Dendritic cell treated with granulocyte-macrophage colony-stimulating factor and Interleukin-4, amounts not matched to agents 40 ng/mL and 50 ng/mL, for 4 days (primary cell): ENCODE results near the gene SERPINA3.
"Not testable (repeated sequence)": the region's sequence is repeated elsewhere in the genome, so short reads cannot be mapped to it uniquely, and the experiment has no call there.

Experiments
- H3K27ac Mint-ChIP-seq: one replicate; pipeline ENCODE4 v1.8.0; 2022; ENCODE audit warnings: mild to moderate bottlenecking, mixed read lengths
- H3K27me3 Mint-ChIP-seq: one replicate; pipeline ENCODE4 v1.8.0; 2022; ENCODE audit warnings: mild to moderate bottlenecking, mixed read lengths
- H3K36me3 Mint-ChIP-seq: one replicate; pipeline ENCODE4 v1.8.0; 2022; ENCODE audit warnings: low read depth, mixed read lengths
- H3K4me1 Mint-ChIP-seq: one replicate; pipeline ENCODE4 v1.8.0; 2022; ENCODE audit warnings: low read depth, mixed read lengths
- H3K4me3 Mint-ChIP-seq: one replicate; pipeline ENCODE4 v1.8.0; 2022; ENCODE audit warnings: mild to moderate bottlenecking, moderate library complexity, mixed read lengths
- H3K9me3 Mint-ChIP-seq: one replicate; pipeline ENCODE4 v1.8.0; 2022; ENCODE audit warnings: mixed read lengths
- intact Hi-C: fragments of 100-400 bp; cut with micrococcal nuclease; formaldehyde crosslinking; loops from one replicate; pipeline ENCODE4 v1.15.0; 2022

The SERPINA3 gene

DNA sequence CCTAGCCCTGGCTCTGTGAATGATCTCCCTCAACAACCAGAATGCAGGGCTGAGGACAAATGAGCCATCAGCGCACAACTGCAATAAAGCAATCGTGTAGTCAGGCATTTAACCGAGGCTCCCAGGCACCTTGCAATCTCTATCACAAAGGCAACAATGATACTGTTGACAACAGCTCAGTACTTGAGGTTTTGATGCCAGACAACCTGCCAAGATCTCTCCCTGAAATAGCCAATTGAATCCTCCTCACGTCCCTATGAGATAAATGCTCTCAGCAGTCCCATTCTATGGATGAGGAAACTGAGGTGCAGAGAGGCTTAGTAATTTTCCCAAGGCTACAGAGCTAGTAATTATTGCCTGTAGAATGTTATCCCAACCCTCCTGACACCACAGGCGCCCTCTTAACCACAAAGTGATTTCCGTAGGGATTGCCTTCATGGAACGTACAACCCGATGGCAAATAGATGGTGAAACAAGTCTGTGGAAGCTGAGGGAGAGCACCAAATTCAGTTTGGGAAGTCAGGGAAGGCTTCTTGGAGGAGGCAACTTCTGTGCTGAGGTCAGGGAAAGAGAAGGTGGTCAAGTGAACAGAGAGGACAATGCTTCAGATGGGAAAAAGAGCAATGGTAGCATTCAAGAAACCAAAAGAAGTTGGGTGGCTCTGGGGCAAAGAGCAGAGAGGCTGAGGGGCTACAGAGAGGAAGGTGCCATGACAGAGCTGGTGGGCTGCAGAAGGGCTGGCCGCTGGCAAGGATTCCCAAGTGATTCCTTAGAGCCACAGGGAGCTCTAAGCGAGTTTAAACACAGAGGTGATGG, 12.6 kb downstream of the SERPINA3 start:
- Mint-ChIP-seq H3K36me3 (no peaks in the 10 kb centered on the region), H3K4me3 (no peak overlapping the region), H3K27me3 (peaks cover 11% of the 10 kb centered on the region), H3K4me1 (no peaks in the 10 kb centered on the region), H3K9me3 (peaks cover 9% of the 10 kb centered on the region), H3K27ac (no peak overlapping the region)
- intact Hi-C loops, result no loop called here

DNA sequence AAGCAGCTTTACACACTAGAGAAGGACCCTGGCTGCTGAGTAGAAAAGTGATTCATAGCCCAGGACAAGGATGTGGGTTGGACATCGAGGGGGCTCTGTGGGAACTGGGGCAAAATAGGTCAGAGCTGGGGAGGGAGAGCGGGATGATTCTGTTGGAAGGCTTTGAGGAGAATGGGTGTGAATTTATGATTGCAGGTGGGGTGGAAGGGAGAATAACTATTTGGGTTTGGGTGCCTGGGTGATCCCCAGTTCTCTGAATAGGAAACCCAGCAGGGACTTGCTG, 13.1 kb downstream of the SERPINA3 start:
- Mint-ChIP-seq H3K36me3 (no peaks in the 10 kb centered on the region), H3K9me3 (peaks cover 3% of the 10 kb centered on the region), H3K4me3 (no peak overlapping the region), H3K4me1 (no peaks in the 10 kb centered on the region), H3K27ac (no peak overlapping the region), H3K27me3 (peaks cover 15% of the 10 kb centered on the region)
- intact Hi-C loops, result no loop called here

DNA sequence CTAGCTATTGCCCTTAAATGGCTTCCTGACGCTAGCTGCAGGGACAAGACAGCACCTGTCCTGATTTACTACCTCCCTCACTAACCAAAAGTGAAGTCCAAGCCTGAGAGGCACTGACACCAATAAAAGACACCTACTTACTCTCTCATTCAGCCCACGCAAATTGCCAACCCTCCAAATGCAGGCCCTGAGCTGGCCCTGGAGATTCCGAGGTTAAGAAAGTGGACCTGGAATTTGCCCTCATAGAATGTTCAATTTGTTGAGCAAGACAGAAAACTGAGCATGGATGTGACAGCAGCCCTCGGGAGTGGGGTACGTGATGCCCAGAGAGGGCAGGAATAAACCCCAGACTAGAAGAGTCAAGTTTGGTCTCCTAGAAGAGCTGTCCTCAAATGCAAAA, 16.4 kb downstream of the SERPINA3 start:
- H3K4me1 Mint-ChIP-seq, result no peaks in the 10 kb centered on the region
- peaks cover 15% of the 10 kb centered on the region for H3K27me3 Mint-ChIP-seq
- no peaks in the 10 kb centered on the region for H3K9me3 Mint-ChIP-seq
- intact Hi-C loops, result no loop called here
- H3K36me3 Mint-ChIP-seq, result no peaks in the 10 kb centered on the region
- H3K4me3 Mint-ChIP-seq, result no peak overlapping the region
- H3K27ac Mint-ChIP-seq, result no peak overlapping the region

DNA sequence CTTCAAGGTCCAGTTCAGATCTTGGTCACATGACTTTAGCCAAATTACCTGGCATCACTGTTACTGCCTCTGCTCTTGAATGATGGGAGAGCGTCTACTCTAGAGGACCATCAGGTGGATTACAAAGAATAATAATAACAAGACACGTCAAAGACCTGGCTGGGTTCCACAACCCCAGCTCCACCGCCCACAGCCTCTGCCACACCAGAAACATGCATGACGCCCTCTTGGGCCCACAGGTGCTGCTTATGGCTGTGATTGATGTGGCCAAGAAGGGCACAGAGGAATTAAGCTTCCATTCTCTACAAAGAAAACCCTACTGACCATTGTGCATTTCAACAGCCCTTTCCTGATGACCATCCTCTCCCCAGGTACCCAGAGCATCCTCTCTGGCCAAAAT, 18.2 kb downstream of the SERPINA3 start:
- Mint-ChIP-seq H3K27ac (no peak overlapping the region), H3K36me3 (no peaks in the 10 kb centered on the region), H3K27me3 (peaks cover 15% of the 10 kb centered on the region), H3K4me1 (no peaks in the 10 kb centered on the region), H3K9me3 (no peaks in the 10 kb centered on the region), H3K4me3 (no peak overlapping the region)
- intact Hi-C loops, result no loop called here

DNA sequence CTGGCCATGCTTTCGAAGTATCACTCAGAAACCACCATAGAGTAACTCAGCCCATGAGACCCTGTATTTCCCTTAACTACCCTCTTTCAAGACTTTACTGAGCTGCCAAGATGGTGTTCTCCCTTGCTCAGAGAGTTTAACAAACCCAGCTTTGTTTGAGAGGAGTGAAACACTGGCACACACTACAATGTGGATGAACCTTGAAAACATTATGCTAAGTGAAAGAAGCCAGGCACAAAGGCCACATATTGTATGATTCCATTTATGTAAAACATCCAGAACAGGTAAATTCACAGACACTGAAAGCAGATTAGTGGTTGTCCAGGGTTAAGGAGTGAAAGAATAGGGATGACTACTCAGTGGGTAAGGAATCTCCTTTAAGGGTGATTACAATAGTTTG, 18.9 kb downstream of the SERPINA3 start:
- no peaks in the 10 kb centered on the region for H3K4me1 Mint-ChIP-seq
- H3K4me3 Mint-ChIP-seq, result no peak overlapping the region
- H3K27me3 Mint-ChIP-seq, result peaks cover 15% of the 10 kb centered on the region
- intact Hi-C loops, result no loop called here
- no peaks in the 10 kb centered on the region for H3K9me3 Mint-ChIP-seq
- H3K27ac Mint-ChIP-seq, result no peak overlapping the region
- no peaks in the 10 kb centered on the region for H3K36me3 Mint-ChIP-seq

DNA sequence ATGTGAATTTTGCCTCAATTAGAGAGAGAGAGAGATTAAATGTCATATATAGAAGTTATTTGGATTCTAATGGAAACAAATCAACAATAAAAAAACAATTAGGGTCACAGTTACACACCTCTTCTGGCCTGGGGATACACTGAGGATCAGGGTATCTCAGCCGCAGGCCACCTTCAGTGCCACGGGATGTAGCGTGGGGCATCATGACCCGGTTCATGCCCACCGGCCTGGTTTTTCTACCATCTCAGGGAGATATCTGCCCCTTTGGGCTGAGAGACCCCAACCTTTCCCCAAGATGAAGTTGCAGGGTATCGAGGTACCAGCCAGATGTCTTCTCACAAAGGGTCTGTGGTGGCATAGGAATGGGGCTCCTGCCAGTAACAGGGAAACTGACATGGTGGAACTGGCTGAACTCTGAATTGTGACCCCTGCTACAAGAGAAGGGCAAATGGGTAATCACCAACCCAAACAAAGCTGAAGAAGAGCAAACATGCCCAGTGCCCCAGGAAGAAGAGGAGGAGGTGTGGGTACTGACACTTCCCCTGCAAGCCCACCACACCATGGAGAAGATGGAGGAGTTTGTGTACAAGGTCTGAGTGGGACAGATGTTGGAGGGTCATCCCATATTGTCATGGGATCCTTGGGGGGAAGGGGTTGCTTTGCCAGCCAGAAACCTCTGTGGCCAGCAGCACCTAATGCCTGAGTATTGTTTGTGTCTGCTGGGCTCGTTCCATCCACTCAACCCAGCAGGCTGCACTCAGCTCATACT, 19.5 kb downstream of the SERPINA3 start:
- H3K9me3 Mint-ChIP-seq, result no peaks in the 10 kb centered on the region
- H3K4me3 Mint-ChIP-seq, result no peak overlapping the region
- no peaks in the 10 kb centered on the region for H3K4me1 Mint-ChIP-seq
- H3K36me3 Mint-ChIP-seq, result no peaks in the 10 kb centered on the region
- intact Hi-C loops, result no loop called here
- peaks cover 15% of the 10 kb centered on the region for H3K27me3 Mint-ChIP-seq
- no peak overlapping the region for H3K27ac Mint-ChIP-seq

DNA sequence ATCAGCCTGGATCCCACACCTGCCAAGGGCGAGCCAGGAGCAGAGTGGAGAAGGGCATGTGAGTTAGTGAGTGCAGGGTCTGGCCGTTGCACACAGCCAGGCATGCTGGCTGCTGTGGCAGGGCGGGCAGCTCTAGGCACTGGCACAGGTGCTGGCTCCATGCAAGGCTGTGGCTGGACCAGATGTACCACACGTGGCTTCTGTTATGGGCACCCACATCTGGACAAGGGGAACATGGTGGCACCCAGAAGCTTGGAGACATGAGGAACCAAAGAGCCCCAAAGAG, 20.1 kb downstream of the SERPINA3 start:
- H3K27me3 Mint-ChIP-seq, result peaks cover 14% of the 10 kb centered on the region
- H3K4me1 Mint-ChIP-seq, result no peaks in the 10 kb centered on the region
- intact Hi-C loops, result no loop called here
- H3K36me3 Mint-ChIP-seq, result no peaks in the 10 kb centered on the region
- H3K4me3 Mint-ChIP-seq, result no peak overlapping the region
- H3K9me3 Mint-ChIP-seq, result no peaks in the 10 kb centered on the region
- H3K27ac Mint-ChIP-seq, result no peak overlapping the region

DNA sequence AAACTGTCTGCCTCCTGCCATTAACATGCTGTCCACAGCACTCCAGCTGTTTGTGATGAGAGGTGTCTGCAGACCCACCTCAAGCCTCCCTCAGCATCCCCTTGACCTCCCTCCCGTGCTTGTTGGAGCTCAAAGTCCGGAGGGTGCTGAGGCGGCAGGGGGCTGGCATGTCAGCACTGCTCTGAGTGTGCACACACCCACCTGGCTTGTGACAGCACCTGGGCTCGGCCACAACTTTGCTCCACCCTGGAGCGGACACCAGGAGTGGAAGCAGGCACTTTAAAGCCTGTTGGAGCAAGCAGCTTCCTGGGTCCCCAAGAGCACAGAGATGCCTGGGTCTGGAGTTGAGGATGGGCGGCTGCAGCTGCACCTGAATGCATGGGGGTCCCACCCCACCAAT, 20.9 kb downstream of the SERPINA3 start:
- Mint-ChIP-seq H3K4me3 (no peak overlapping the region), H3K27ac (no peak overlapping the region), H3K36me3 (no peaks in the 10 kb centered on the region), H3K27me3 (peaks cover 11% of the 10 kb centered on the region), H3K9me3 (no peaks in the 10 kb centered on the region), H3K4me1 (no peaks in the 10 kb centered on the region)
- intact Hi-C loops, result no loop called here

DNA sequence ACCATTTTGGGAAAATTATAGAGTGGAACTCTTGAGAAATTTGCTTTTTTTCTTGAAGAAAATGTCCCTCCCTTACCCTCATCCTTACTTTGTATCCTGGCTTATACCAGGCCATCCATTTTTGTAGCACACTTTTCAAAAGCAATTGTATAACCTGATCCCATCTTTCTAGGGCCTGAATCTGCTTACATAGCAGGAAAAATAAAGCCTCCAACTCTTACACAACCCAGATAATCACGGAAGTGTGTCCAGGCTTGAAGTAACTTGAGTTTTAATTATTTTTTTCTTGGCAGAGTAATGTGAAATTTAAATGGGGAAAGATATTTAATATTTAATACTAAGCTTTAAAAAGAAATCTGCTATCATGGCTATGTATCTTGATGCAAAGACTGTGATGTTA, 23.0 kb downstream of the SERPINA3 start:
- peaks cover 4% of the 10 kb centered on the region for H3K4me1 Mint-ChIP-seq
- H3K4me3 Mint-ChIP-seq, result no peak overlapping the region
- intact Hi-C loops, result no loop called here
- no peaks in the 10 kb centered on the region for H3K36me3 Mint-ChIP-seq
- no peaks in the 10 kb centered on the region for H3K9me3 Mint-ChIP-seq
- H3K27ac Mint-ChIP-seq, result no peak overlapping the region
- peaks cover 11% of the 10 kb centered on the region for H3K27me3 Mint-ChIP-seq

DNA sequence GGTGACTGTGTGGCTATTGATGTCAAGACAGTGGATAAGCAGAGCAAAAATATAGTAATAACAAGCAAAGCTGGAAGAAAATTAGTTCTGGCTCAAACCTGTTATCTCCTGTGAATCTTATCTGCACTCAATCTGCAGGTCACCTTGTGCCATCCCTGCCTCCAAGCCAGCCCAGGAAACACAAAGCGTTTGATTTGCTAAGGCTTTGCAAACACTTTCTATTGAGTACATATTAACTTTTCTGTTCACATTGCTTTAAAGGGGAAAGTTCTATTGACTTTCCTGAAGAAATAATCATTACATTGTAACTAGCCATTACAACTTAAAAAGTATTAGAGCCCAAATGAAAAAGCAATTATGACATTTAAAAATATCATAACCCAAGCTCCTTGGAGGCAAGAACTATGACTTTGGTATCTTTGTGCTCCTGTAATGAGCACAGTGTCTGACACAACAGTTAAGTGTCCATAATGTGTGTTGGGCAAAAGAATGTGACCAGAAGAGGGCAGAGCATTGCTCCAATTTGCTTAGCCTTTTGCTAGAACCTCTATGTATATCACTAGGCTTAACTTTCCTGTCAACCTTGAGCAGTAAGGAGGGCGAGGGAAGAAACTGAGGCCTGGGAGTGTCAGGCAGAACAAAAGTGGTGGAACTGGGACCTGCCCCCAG, 24.7 kb downstream of the SERPINA3 start:
- peaks cover 12% of the 10 kb centered on the region for H3K27me3 Mint-ChIP-seq
- no peaks in the 10 kb centered on the region for H3K9me3 Mint-ChIP-seq
- peaks cover 4% of the 10 kb centered on the region for H3K4me1 Mint-ChIP-seq
- intact Hi-C loops, result loop anchor here (2.0 kb wide), 1 partner anchor 44 kb away; no protein-coding TSS in a partner anchor
- no peaks in the 10 kb centered on the region for H3K36me3 Mint-ChIP-seq
- H3K4me3 Mint-ChIP-seq, result no peak overlapping the region
- H3K27ac Mint-ChIP-seq, result no peak overlapping the region

DNA sequence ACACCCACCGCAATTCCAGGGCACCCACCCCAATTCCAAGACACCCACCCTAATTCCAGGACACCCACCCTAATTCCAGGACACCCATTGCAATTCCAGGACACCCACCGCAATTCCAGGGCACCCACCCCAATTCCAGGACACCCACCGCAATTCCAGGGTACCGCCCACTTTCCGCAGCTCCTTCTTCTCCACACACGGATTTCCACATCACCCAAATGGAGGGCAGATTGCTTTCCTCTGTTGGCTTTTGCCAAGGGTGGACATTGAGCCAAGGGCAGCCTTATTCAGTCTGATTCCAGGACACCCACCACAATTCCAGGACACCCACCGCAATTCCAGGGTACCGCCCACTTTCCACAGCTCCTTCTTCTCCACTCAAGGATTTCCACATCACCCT, 25.6 kb downstream of the SERPINA3 start:
- H3K36me3 Mint-ChIP-seq, H3K4me3 Mint-ChIP-seq, H3K9me3 Mint-ChIP-seq, H3K27ac Mint-ChIP-seq, H3K4me1 Mint-ChIP-seq: not testable (repeated sequence)
- H3K27me3 Mint-ChIP-seq, result peaks cover 12% of the 10 kb centered on the region
- intact Hi-C loops, result loop anchor here (2.0 kb wide), 1 partner anchor 43 kb away; no protein-coding TSS in a partner anchor

DNA sequence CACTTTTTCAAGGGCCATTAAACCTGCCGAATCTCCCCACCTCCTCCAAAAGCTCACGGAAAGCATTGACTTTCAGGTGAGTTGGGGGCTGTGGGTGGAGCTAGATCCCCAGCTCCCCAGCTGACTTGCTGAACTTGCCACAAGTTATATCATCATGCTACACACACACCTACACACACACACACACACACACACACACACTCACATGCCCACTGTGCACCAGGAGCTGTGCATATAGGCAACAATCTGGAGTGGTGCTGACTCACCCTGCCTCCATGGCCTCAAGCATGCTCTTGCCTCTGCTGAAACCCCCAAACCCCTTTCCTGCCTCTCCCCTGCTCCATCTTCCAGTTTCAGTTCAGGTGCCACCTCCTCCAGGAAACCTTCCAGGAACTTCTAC, 26.1 kb downstream of the SERPINA3 start:
- H3K4me1 Mint-ChIP-seq, result peaks cover 4% of the 10 kb centered on the region
- no peak overlapping the region for H3K4me3 Mint-ChIP-seq

DNA sequence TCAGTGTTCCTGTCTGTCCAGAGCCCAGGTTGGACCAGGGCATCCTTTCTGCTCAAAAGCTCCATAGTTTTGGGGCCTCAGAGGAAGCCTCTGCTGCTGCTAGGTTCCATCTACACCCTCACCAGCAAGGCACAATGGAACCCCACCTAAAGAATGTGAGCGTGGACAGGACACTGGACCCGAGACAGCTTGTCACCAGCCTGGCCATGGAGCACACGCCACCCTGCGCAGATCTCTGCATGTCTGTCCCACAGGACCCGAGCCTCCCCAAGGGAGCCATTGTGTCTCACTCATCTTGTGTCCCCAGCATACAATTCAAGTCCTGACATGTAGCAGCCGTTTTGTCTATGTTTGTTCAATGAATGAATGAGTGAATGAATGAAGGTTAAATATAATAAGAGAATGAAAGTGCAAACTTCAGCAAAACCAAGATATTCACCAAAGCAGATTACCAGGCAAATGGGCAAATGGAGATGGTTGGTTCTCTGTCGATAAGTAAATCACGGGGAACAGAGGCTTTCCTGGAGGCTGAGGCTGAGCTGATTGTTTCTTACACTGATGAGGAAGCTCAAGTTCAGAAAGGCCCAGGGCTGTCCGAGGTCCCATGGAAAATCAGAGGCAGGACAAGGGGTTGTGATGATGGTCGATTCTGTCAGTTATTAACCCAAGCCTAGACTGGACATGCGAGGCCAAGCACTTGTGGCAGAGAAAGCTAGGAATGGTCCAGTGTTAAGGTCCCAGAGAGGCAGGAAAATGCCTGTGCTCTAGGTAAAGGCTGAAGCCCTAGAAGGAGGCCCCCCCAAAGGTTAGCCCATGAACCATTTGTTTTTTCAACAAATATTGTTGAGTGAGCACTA, 27.0 kb downstream of the SERPINA3 start:
- no peaks in the 10 kb centered on the region for H3K9me3 Mint-ChIP-seq
- no peak overlapping the region for H3K4me3 Mint-ChIP-seq
- no peaks in the 10 kb centered on the region for H3K36me3 Mint-ChIP-seq
- no peak overlapping the region for H3K27ac Mint-ChIP-seq
- intact Hi-C loops, result no loop called here
- peaks cover 21% of the 10 kb centered on the region for H3K27me3 Mint-ChIP-seq
- H3K4me1 Mint-ChIP-seq, result peaks cover 6% of the 10 kb centered on the region

More for the DNA sequence above, 26.1 kb downstream of the SERPINA3 start:
- Mint-ChIP-seq H3K27ac (no peak overlapping the region), H3K27me3 (peaks cover 13% of the 10 kb centered on the region), H3K9me3 (no peaks in the 10 kb centered on the region), H3K36me3 (no peaks in the 10 kb centered on the region)
- intact Hi-C loops, result no loop called here
